Ovary (tissue), 9 donors: Measurements from ENCODE around the gene SEC11A. TPM values are rescaled to one million over a fixed set of nuclear protein-coding genes. Genes with fewer than 3 reads are reported as not detected.

ENCODE experiments used
- DNase-seq, 5 donors: peaks; one replicate each; pipeline ENCODE4 v3.0.0-alpha.2; 2019 to 2020
- H3K27ac ChIP-seq, 2 donors: fragments of 200-600 bp; one replicate each; pipeline versions ENCODE4 v1.5.1 to v1.8.0; 2019 to 2022
- H3K27me3 ChIP-seq: fragments of 200-600 bp; one replicate; pipeline ENCODE4 v1.8.0; 2022
- H3K36me3 ChIP-seq: fragments of 200-600 bp; sonication (generic); one replicate; pipeline ENCODE4 v1.5.1; 2019
- H3K4me1 ChIP-seq: one replicate; pipeline ENCODE4 v1.8.1; 2013; ENCODE audit warnings: mild to moderate bottlenecking, moderate library complexity; ENCODE audit not compliant: insufficient read depth
- H3K4me3 ChIP-seq: fragments of 200-600 bp; sonication (generic); one replicate; pipeline ENCODE4 v1.5.1; 2017
- H3K9me3 ChIP-seq, 2 donors: fragments of 200-600 bp in 1 of 2; sonication (generic) in 1 of 2; one replicate each; pipeline versions ENCODE4 v1.5.1 to v1.8.1; 2013 to 2019; ENCODE audit warnings: mild to moderate bottlenecking in 1 of 2, moderate library complexity in 1 of 2
- EP300 ChIP-seq: sonication (generic); formaldehyde crosslinking; IDR thresholded peaks from one replicate; pipeline ENCODE4 v1.6.1; 2017; ENCODE audit warnings: antibody characterized with exemption
- POLR2A ChIP-seq: fragments of 450-650 bp; IDR thresholded peaks from one replicate; pipeline ENCODE4 v1.6.1; 2017; ENCODE audit warnings: antibody characterized with exemption, mild to moderate bottlenecking, moderate library complexity
- WGBS, 3 donors: extraction: QIAGEN DNeasy Blood & Tissue Kit in 1 of 3; methylation state at CpG; one replicate each; pipeline versions ENCODE4 v1.1.5 to v1.1.7; 2013 to 2017; 5-methylcytosine and 5-hydroxymethylcytosine counted together
- intact Hi-C, 4 donors: fragments of 100-400 bp; cut with DNase I; formaldehyde crosslinking; loops; one replicate each; pipeline versions ENCODE4 v1.11.0 to v1.15.1; 2022 to 2023
- polyA plus RNA-seq, 2 donors: library from polyadenylated mRNA; stranded (reverse); fragments of 200-250 nt in 1 of 2; fragments of 350-450 nt in 1 of 2; fragmentation: Illumina TruSeq in 1 of 2; extraction: RNeasy Lipid Tissue Mini Kit (QIAGEN cat#74804) in 1 of 2; gene quantifications; one replicate each; pipeline ENCODE4 v1.2.3, GENCODE V29; 2013 to 2014
- total RNA-seq, 7 donors: library from RNA; depleted of rRNA in 2 of 7; stranded (reverse); fragments of >200 nt in 2 of 7; fragmentation: NEBNext Ultra II Directional in 3 of 7; extraction: Animal tissue kit (Norgen Biotek cat#: 25700) in 3 of 7; gene quantifications; one replicate each; pipeline versions ENCODE4 v1.1.0 to v1.2.4, GENCODE V29; 2016 to 2023
- TF ChIP-seq, protein P1 (sequence below), 3 donors: fragments of 450-650 bp in 2 of 3; fragments of 200-600 bp in 1 of 3; IDR thresholded peaks; one replicate each; pipeline versions ENCODE4 v1.5.1 to v1.8.0; 2016 to 2022; ENCODE audit warnings: antibody characterized with exemption in 3 of 3, mild to moderate bottlenecking in 1 of 3
- donor health status: DM: no; HTN: no; CAD: no; lungs with moderate emphysema.
- donor health status: DM: no; HTN: no; CAD: no.
- donor health status: Bipolar disorder and iron deficiency.
- donor health status: DM: yes; HTN: yes; CAD: no.
- donor health status: DM: no; HTN: no; CAD: no.
- donor health status: DM: yes; HTN: yes; CAD: no.

The SEC11A gene
- total and polyA plus RNA-seq, 9 donors: 118 to 237 (median 175) TPM

DNA sequence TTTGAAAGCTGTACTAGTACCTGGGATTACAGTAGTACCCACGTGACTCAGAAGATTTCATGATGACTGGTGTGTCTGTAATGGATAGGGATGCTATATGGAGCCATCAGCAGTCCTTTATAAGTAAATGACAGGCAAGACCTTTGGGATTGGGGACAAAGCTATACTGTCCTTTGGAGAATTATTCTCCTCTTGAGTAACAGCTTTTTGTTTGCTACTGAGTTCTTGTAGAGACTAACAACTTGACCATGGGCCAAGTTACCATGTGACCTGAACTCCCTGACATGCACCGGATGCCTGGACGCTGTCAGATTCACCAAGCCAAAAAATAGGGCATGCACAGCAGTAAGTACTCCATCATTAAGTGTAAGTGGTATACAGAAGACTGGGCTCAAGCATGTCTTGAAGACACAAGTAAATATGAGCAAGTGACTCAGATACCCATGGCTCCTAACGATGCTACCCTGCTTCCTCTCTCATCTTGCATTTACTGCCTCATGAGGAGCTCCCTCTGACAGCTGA, 12.9 kb downstream of the SEC11A start:
- 24 to 34% (median 30%) methylated on average over 4 of the region's 4 CpGs for WGBS, 3 donors
- Histone ChIP-seq H3K9me3 (no peaks in the 10 kb centered on the region), H3K36me3 (no peaks in the 10 kb centered on the region), H3K27me3 (no peaks in the 10 kb centered on the region), H3K4me3 (no peak overlapping the region), H3K4me1 (peaks cover 1% of the 10 kb centered on the region), H3K27ac (peak overlapping the region in 1 of 2 donors; percentile 31)
- DNase-seq: peak in 4 of 5 donors; percentile 36 to 68 (median 58)
- intact Hi-C loops: no loop called here
- no peak for TF ChIP-seq POLR2A
- TF ChIP-seq EP300: no peak
- TF ChIP-seq, protein P1, sequence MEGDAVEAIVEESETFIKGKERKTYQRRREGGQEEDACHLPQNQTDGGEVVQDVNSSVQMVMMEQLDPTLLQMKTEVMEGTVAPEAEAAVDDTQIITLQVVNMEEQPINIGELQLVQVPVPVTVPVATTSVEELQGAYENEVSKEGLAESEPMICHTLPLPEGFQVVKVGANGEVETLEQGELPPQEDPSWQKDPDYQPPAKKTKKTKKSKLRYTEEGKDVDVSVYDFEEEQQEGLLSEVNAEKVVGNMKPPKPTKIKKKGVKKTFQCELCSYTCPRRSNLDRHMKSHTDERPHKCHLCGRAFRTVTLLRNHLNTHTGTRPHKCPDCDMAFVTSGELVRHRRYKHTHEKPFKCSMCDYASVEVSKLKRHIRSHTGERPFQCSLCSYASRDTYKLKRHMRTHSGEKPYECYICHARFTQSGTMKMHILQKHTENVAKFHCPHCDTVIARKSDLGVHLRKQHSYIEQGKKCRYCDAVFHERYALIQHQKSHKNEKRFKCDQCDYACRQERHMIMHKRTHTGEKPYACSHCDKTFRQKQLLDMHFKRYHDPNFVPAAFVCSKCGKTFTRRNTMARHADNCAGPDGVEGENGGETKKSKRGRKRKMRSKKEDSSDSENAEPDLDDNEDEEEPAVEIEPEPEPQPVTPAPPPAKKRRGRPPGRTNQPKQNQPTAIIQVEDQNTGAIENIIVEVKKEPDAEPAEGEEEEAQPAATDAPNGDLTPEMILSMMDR (IDR thresholded peaks at IDR 0.05): no peak

- no peak overlapping the region for H3K27ac ChIP-seq
- TF ChIP-seq EP300 (no peak), POLR2A (no peak)
- TF ChIP-seq, protein P1 (IDR thresholded peaks at IDR 0.05): no peak
- no peak for DNase-seq
- WGBS, 3 donors: 91 to 92% (median 91%) methylated on average over 8 of the region's 8 CpGs
- H3K36me3 ChIP-seq: no peaks in the 10 kb centered on the region
- no peaks in the 10 kb centered on the region for H3K9me3 ChIP-seq
- H3K4me3 ChIP-seq: no peak overlapping the region
- no peaks in the 10 kb centered on the region for H3K27me3 ChIP-seq
- intact Hi-C loops: no loop called here
- H3K4me1 ChIP-seq: peaks cover 1% of the 10 kb centered on the region
These were observed 16.3 kb downstream of the SEC11A start for GRCh38 chr15:84699538-84700191.

DNA sequence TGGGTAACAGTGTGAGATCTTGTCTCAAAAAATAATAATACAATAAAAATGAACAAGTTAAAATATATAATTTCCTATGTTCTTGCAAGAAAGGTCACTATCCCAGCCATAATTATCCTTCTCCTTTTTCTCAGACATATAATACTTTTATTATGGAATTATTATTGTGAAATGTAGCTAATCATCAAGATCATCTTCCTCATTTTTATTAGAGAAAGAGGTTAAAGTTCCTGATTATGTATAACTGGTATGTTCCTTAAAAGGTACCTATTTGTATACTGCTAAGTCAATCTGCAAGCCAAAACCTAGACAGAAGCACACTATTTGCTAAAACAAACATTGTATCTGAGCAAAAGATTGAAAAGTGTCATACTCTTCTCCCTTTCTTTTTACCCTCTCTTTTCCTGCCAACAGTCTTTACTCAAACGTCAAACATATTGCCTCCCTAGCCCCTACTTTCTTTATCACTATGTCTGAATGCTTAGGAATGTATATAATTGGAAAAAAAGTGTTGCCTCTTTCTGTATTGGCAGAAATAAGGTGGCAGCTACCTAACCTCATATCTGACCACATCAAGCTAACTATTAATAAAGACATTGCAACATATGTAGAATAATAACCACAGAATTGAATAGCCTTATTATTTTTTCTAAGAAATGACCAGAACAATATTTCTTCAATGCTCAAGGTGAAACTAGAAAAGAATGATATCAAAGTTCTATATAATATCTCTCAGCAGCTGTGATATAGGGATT, 18.5 kb downstream of the SEC11A start:
- H3K4me1 ChIP-seq: no peaks in the 10 kb centered on the region
- no peak for DNase-seq
- no peak overlapping the region for H3K4me3 ChIP-seq
- no peak overlapping the region for H3K27ac ChIP-seq
- intact Hi-C loops: no loop called here
- no peaks in the 10 kb centered on the region for H3K9me3 ChIP-seq
- no peaks in the 10 kb centered on the region for H3K36me3 ChIP-seq
- TF ChIP-seq POLR2A (no peak), EP300 (no peak)
- TF ChIP-seq, protein P1 (IDR thresholded peaks at IDR 0.05): no peak
- 26 to 46% (median 45%) methylated on average over 1 of the region's 1 CpG for WGBS, 3 donors
- no peaks in the 10 kb centered on the region for H3K27me3 ChIP-seq

DNA sequence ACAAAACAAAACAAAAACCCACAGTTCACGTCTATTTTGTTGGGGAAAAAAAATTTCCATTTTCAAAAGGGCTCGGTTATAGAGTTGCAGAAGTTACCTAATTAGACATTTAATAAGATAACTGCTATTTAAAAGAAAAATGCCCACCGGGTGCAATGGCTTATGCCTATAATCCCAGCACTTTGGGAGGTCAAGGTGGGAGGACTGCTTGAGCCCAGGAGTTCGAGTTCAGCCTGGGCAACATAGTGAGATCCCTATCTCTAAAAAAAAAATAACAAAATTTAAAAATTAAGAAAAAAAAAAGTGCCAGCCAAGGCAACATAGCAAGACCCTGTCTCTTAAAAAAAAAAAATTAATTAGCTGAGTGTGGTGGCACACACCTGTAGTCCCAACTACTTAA, 19.2 kb downstream of the SEC11A start:
- no peak overlapping the region for H3K27ac ChIP-seq
- H3K4me1 ChIP-seq: no peaks in the 10 kb centered on the region
- intact Hi-C loops: no loop called here
- no peaks in the 10 kb centered on the region for H3K36me3 ChIP-seq
- H3K4me3 ChIP-seq: no peak overlapping the region
- no peaks in the 10 kb centered on the region for H3K27me3 ChIP-seq
- TF ChIP-seq, protein P1 (IDR thresholded peaks at IDR 0.05): no peak
- TF ChIP-seq POLR2A (no peak), EP300 (no peak)
- DNase-seq: no peak
- no peaks in the 10 kb centered on the region for H3K9me3 ChIP-seq
- 57 to 65% (median 64%) methylated on average over 4 of the region's 4 CpGs for WGBS, 3 donors
